ENCODE results near the gene PICK1. TPM values are rescaled to one million over a fixed set of nuclear protein-coding genes. Genes with fewer than 3 reads are reported as not detected.
"Not testable (repeated sequence)": the region's sequence is repeated elsewhere in the genome, so short reads cannot be mapped to it uniquely, and the experiment has no call there.

PICK1 gene
- total RNA-seq, 1 donor from 2014 or later: 10.3 TPM

DNA sequence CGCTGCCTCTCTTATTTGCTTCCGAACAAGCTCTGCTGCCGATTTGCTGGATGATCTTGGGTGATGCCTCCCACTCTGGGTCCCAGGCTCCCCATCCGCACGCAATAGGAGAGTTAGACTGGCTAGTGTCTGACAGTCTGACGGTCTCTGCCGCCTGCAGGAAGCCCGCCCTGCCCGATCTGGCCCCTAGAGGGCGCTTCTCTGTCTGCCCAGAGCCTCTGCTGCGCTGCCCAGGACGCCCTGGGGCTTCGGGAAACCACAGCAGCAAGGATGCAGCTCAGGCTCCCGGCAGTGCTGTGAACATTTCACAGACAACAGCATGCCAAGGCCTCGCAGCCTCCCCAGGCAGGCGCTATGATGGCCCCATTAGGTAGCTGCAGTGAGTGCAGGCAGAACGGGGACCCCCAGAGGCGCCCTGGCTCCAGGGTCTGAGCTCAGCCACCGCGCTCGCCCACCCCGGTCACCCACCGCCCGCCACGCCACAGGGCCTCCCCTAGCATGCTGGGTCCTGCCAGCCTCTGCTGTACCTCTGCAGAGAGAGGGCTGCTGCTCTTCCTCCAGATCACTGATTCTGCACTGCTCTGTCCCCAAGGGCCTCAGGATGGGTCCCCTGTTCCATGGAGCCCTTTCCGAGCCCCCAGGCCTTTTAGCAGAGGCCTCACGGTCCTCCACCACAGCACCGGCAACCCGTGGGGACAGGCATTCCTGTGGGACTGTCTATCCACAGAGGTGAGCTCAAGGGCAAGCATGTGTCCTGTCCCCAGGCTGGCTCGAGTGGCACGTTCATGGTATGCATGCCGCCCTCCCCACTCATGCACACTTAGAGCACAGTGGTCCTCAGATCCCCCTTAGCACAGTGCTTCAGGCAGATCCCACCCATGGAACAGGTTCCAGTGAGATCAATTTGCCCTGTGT lies 57.5 kb downstream of the PICK1 start:
- intact Hi-C loops (cut with micrococcal nuclease): loop anchor here (2.0 to 5.0 kb wide), 2 partner anchors 88 to 238 kb away; partner anchors contain the start of gene MAFF

DNA sequence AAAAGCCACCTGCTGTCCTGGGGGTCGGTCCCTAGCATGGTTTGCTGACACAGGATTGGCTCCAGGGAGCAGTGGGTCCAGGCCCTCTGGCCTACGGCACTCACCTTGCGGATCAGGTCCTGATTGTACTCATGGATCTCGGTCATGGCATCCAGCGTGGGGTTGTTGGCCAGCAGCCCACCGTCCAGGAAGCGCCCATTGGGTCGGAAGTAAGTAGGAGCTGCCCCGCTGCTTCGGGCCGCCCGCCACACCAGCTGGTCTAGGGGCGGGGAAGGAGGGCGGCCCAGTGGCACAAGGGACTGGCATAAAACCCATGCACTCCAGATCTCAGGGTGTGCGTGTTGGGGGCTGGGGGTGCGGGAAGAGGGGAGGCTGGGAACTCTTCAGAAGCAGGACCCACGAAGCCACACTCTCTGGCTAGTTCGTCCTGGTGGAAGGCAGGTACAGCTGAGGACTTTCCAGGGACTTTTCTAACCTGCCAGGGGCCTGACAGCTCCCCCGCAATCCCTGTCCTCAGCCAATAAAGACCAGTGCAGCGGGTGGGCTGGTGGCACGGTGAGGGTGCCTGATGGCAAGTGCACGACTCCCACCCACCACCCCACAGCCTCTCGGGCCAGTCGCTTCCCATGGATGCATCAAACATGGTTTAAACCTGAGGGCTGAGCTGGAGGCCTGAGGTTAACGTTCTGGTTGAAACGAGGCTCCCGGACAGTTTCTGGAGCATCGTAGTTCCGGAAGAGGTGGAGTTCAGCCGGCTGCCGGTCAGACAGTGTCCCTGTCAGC lies 58.4 kb downstream of the PICK1 start:
- intact Hi-C loops (cut with micrococcal nuclease): loop anchor here (2.0 kb wide), 1 partner anchor 237 kb away; no protein-coding TSS in a partner anchor

DNA sequence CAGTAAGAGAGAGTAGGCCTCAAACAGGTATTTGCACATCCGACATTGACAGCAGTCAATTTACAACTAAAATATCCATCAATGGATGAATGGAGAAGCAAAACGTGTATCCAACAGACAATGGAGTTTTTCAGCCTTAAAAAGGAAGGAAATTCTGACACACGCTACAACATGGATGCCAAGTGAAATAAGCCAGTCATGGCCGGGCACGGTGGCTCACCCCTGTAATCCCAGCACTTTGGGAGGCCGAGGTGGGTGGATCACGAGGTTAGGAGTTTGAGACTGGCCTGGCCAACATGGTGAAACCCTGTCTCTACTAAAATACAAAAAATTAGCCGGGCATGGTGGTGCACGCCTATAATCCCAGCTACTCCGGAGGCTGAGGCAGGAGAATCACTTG lies 60.4 kb downstream of the PICK1 start:
- intact Hi-C loops (cut with micrococcal nuclease): not testable (repeated sequence)

DNA sequence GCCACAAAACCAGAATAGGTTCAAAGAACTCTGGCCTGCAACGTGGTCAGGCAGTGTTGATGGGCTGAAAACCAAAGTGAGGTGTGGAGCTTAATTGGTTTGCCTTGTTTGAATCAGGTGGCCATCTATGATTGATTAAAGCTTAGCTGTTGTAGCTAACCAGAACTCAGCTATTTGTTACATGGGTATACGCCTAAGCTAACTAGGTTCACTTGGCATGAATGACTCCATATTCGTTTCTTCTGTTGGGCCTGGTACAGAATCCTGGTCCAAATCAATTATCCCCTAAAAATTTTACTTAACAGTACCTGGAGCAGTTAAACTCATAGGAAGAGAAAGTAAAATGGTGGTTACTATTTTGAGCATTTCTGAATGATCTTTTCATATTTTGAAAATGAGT lies 61.0 kb downstream of the PICK1 start:
- intact Hi-C loops (cut with micrococcal nuclease): no loop called here

DNA sequence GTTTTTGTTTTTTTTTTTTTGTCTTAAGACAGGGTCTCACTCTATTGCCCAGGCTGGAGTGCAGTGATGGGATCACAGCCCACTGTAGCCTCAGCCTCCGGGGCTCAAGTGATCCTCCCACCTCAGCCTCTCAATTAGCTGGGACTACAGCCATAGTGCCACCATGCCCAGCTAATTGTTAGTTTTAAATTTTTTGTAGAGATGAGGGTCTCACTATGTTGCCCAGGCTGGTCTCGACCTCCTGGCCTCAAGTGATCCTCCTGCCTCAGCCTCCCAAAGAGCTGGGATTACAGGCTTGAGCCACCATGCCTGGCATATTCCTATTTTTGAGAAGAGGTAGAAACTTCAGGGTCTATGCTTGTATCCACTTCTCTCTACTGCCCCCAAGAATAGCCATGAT lies 61.5 kb downstream of the PICK1 start:
- intact Hi-C loops (cut with micrococcal nuclease): not testable (repeated sequence)

DNA sequence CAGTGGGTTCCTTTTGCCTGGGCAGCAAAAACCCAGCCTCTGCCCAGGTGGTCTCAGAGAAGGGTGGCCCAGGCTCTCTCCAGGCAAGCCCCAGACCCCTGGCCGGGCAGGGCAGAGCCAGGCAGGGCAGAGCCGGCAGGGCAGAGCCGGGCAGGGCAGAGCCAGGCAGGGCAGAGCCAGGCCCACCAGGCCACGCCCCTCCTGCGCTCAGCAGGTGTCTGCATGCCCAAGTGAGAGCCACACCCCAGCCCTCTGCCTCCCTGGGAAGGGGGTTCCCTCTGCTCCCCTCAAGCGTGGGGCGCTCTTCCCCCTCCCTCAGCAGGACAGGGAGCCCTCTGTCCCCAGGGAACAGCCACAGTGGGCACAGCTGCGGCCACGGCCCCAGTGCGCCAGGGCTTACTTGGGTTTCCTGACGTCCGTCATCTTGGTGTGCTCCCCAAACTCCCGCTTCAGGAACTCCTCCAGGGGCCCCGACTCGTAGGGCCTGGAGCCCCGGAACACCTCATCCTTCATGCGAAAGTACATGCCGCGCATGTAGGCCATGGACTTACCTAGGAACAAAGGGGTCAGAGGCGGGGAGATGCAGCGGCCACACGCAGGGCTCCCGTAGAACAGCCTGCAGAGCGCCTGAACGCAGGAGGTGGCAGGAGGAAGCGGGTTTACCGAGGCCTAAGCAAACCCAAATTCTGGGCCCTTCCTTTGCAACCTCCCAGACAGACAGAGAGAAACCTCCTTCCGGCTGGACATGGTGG lies 63.3 kb downstream of the PICK1 start:
- intact Hi-C loops (cut with micrococcal nuclease): no loop called here

DNA sequence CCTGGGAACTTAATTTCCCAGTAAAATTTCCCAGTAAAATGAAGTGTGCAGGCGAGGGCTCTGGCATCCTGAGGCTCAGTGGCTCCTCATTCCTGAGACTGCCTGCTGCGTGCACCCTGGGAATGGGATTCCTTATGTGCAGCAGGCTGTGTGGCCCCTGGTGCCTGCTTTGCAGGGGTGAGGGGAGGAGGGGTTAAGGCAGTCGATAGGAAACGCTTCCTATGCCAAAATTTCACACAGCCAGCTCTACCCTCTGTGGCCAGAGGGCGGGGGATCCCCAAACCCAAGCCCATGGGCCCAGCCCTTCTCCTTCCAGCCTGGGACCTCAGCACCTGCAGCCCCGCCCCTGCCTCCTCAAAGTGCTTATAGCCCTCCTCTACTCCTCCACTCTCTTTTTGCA lies 65.4 kb downstream of the PICK1 start:
- intact Hi-C loops (cut with micrococcal nuclease): no loop called here

DNA sequence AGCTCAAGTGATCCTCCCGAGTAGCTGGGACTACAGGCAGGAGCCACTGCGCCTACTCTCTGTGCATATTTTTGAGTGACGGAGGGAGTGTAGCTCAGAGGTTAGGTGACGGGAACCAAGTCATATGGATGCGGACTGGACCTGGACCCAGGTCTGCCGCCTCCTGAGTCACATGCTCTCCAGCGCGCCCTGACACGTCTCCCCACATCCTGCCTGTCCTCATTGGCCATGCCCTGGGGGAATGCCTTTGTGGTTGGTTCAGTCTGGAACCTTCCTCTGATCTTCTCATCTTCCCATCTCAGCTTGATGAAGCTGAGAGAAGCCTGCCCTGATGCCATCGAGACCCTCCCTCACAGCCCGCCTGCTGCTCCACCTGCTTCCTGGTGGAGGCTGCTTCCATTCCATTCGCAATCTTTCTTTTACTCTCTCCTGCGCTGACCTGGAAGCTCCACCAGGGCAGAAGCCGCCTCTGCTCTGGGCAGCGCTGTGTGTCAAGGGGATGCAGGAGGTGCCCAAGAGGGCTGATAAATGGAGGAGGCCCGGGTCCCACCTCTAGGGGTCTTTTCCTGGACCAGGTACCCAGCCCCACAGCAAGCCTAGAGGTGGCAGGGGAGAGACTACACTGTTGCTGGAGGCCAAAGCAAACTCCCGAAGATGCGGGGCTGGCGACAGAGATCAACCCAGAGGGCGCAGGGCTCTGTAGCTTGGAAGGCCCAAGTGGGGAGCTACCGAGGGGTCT lies 67.2 kb downstream of the PICK1 start:
- intact Hi-C loops (cut with micrococcal nuclease): no loop called here

DNA sequence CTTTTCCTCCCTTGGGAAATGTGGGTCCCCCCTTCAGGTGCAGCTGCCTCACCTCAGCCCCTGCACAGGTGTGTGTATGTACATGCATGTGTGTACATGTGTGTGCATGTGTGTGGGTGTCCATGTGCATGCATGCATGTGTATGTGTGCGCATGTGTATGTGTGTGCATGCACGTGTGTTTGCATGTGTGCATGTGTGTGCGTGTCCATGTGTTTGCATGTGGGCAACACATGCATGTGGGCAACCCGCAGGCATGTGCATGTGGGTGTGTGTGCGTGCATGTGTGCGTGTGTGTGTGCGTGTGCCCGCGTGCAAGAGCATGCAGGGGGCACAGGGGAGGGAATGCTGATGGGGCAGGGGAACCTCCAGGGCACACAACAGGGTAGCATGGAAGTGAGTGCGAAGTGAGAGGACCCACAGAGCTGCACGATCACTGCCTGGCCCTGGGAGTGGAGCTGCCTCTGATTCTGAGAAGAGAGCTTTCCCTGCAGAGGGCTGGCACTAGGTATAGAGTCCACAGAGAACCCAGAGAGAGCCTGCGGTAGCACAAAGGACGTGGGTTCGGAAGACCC lies 67.9 kb downstream of the PICK1 start:
- intact Hi-C loops (cut with micrococcal nuclease): no loop called here

Other genes with a start within 250 kb of the PICK1 start
- gene GCAT, start 249.5 kb upstream of the PICK1 start, total RNA-seq: 15.5 and 16.6 TPM in 2 replicates
- gene GALR3, start 234.0 kb upstream of the PICK1 start, total RNA-seq: 0.17 TPM in 1 of 2 replicates, not detected in the other
- gene ANKRD54, start 213.1 kb upstream of the PICK1 start, total RNA-seq: 25.8 and 27.1 TPM in 2 replicates
- gene EIF3L, start 208.0 kb upstream of the PICK1 start, total RNA-seq: 374 and 376 TPM in 2 replicates
- 35.1 and 37.3 TPM in 2 replicates for gene MICALL1, start 151.1 kb upstream of the PICK1 start, total RNA-seq
- gene C22orf23, start 103.8 kb upstream of the PICK1 start, total RNA-seq: not detected in 2 replicates
- 71.7 and 75.6 TPM in 2 replicates for gene POLR2F, start 103.7 kb upstream of the PICK1 start, total RNA-seq
- not detected in 2 replicates for gene SOX10, start 72.8 kb upstream of the PICK1 start, total RNA-seq
- gene SLC16A8, start 26.8 kb downstream of the PICK1 start, total RNA-seq: not detected in 2 replicates
- 0.61 and 0.78 TPM in 2 replicates for gene BAIAP2L2, start 53.3 kb downstream of the PICK1 start, total RNA-seq
- gene PLA2G6, start 124.4 kb downstream of the PICK1 start, total RNA-seq: 48.7 and 49.7 TPM in 2 replicates
- 5.2 and 6.3 TPM in 2 replicates for gene MAFF, start 144.6 kb downstream of the PICK1 start, total RNA-seq
- 45.9 and 46.2 TPM in 2 replicates for gene TMEM184B, start 215.6 kb downstream of the PICK1 start, total RNA-seq